ENCODE measurements around the gene AARS2. TPM values are rescaled to one million over a fixed set of nuclear protein-coding genes. Genes with fewer than 3 reads are reported as not detected.
A peak's percentile ranks its signal among the peaks of the same experiment; 100 is the strongest.

AARS2 gene
- total and polyA plus RNA-seq, 9 of the 15 experiments (the other 6 are each of a cell fraction or from before 2014, with no cell fraction given): 0.97 to 34.0 (median 18.3) TPM

DNA sequence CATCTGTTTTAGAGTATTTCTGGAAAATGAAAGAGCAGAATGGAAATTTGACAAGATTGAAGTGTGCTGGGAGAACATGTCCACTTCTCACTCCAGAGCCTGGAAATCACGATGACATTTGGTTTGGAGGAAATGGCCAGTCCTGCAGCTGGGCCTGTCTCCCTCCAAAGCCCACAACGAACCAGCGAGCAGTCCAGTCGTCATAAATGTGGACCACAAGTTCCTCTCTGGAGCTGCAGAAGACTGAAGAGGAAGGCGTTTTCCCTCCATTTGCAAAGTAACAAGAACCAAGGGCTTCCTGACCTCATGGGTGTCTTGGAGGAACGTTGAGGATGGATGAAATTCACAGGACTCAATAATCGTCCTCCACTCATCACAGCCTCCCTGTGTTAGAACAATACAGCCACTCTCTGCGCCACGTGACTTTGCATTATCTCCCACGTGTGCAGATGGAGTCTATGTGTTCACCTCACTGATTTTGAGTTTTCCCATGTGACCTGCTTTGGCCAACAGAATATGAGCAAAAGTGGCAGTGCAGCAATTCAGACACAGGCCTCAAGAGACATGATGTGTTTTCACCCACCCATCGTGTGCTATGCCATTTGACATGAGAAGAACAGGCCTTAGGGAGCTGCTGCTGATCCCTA is 20.2 kb upstream of the AARS2 start (continued):
- TF ChIP-seq, protein P1, sequence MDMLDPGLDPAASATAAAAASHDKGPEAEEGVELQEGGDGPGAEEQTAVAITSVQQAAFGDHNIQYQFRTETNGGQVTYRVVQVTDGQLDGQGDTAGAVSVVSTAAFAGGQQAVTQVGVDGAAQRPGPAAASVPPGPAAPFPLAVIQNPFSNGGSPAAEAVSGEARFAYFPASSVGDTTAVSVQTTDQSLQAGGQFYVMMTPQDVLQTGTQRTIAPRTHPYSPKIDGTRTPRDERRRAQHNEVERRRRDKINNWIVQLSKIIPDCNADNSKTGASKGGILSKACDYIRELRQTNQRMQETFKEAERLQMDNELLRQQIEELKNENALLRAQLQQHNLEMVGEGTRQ (CRISPR knock-in tag; IDR thresholded peaks at IDR 0.05): peak; percentile 80
- TF ChIP-seq GATA2 (CRISPR knock-in tag; IDR thresholded peaks at IDR 0.05): no peak

GRCh38 chr6:44332585-44332984 is 19.4 kb upstream of the AARS2 start:
- no TSS peak for BruUV-seq (replicated peaks)
- peaks cover 46 to 48% of the 10 kb centered on the region in 2 experiments for H3K27me3 ChIP-seq (ENCODE audit: control insufficient read depth in 2 of 2, insufficient read depth in 2 of 2, low read length in 2 of 2)
- no peak overlapping the region for H3K4me3 ChIP-seq
- WGBS (ENCODE audit: insufficient coverage, low coverage, missing lambda C conversion rate): 7% methylated on average over 7 of the region's 7 CpGs
- no peak overlapping the region for H3K9ac ChIP-seq (ENCODE audit: insufficient read depth in 1 of 2, low read depth in 2 of 2, low read length in 2 of 2)
- no peak for ATAC-seq
- H2AFZ ChIP-seq (ENCODE audit: low read depth, low read length): no peak overlapping the region
- ChIA-PET CTCF (ENCODE audit: low intra/inter-chr PET ratio) (no interaction called here), POLR2A (interaction anchor here (0.5 to 1.8 kb wide), 6 partner anchors 9 to 86 kb away, joined by 3 to 7 read pairs (median 4); partner anchors contain the start of genes HSP90AB1 and SPATS1)
- no peak overlapping the region for H3K27ac ChIP-seq (ENCODE audit: extremely low read depth, low read depth, low read length)
- in situ Hi-C loops (cut with MboI): no loop called here
- DNase-seq (ENCODE audit: extremely low read depth in 1 of 4, low spot score in 3 of 4): no peak
- no peak overlapping the region for H3K4me2 ChIP-seq (ENCODE audit: insufficient read depth, low read length)
- no peaks in the 10 kb centered on the region for H3K36me3 ChIP-seq (ENCODE audit: control insufficient read depth, insufficient read depth, low read length)
- H3K9me1 ChIP-seq (ENCODE audit: control insufficient read depth, insufficient read depth, low read length): no peaks in the 10 kb centered on the region
- no peaks in the 10 kb centered on the region for H3K4me1 ChIP-seq (replicated peaks in 1 of 2; ENCODE audit: control insufficient read depth in 2 of 2, insufficient read depth in 2 of 2, low read length in 2 of 2)
- no peaks in the 10 kb centered on the region for H4K20me1 ChIP-seq (replicated peaks; ENCODE audit: control insufficient read depth, insufficient read depth, low read length)
- FAIRE-seq: no peak
- intact Hi-C loops (cut with micrococcal nuclease): loop anchor here (10.0 kb wide), 1 partner anchor 238 kb away; no protein-coding TSS in a partner anchor
- no peaks in the 10 kb centered on the region for H3K79me2 ChIP-seq (ENCODE audit: control insufficient read depth, insufficient read depth, low read length)
- no peaks in the 10 kb centered on the region for H3K9me3 ChIP-seq (replicated peaks; ENCODE audit: control insufficient read depth, insufficient read depth, low read depth, low read length)
- no peak for TF ChIP-seq TGIF2 (CRISPR knock-in tag; IDR thresholded peaks at IDR 0.05)
- TF ChIP-seq GTF2F1 (IDR thresholded peaks at IDR 0.05; ENCODE audit: low read depth, low read length): no peak
- TF ChIP-seq FOS (IDR thresholded peaks at IDR 0.05; ENCODE audit: extremely low read depth, insufficient read length): no peak
- TF ChIP-seq FOSL1 (tag; conservative IDR thresholded peaks at IDR 0.05): peak; percentile 59
- no peak for TF ChIP-seq POLR2H (tag; IDR thresholded peaks at IDR 0.05; ENCODE audit: low read depth)
- 0 out of 2 replicates have a peak, but pooled peaks have one; percentile 29 for TF ChIP-seq USF1 (CRISPR knock-in tag; IDR thresholded peaks at IDR 0.05)
- TF ChIP-seq HOXB6 (CRISPR knock-in tag; IDR thresholded peaks at IDR 0.05; ENCODE audit: borderline replicate concordance): no peak
- no peak for TF ChIP-seq FOXO4 (CRISPR knock-in tag; IDR thresholded peaks at IDR 0.05)
